ENCODE results near the gene NFYC.

NFYC gene

DNA sequence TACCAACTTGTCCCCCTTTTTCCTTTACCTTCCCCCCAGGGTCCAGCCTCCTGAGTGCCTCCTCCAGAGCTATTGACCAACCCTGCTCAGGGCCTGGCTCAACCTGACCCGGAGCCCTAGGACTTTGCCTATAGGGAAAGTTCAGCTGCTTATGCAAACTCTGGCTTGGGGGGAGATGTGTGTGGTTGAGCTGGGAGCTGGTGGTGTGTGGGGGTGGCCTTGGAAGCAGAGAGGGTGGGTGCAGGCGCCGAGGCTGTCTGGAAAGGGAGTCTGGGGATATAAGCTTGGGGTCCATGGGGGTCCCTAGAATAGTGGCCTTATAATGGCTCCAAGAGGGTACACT is 106.1 kb downstream of the NFYC start:
- no peak for DNase-seq (ENCODE audit: low read depth in 3 of 3)

DNA sequence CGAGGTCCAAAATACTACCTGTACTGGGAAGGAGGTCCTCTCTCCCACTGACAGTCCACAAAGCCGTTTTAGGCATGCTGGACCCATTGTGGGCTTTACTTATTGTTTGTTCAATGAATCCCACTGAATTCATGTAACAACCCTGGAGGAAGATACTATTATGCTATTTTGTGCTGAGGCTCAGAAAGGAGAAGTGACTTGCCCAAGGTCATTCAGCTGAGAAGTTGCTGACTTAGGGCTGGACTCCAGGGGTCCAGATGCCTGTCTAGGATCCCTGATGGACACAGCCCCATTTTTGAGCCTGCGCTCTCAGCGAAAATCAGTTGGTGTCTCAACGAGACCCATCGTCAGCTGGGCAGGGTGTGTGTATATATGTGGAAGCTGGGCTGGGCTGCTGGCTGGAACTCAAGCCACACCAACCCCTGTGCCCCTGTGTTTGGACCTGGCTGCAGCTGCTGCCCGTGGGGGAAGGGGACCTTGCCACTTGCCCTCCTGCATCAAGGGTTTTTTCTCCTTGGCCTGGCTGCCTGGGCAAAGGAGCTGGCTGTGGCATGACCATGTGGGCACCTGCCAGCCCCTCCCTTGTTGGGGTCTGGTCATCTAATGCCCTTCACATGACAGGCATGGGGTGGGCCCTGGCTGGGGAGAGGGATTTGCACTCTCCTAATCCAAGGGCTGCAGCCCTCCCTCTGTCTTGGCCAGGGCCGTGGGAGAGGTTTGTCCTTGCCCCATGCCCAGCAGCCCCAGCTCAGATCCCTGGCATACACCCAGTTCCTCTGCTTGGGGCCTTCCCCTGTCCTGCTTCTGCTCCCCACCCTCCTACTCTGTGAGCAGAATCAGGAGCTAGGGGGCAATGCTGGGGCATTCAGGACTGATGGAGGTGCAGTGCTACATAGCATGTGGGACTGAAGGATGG is 107.1 kb downstream of the NFYC start:
- no peak for DNase-seq (ENCODE audit: low read depth in 3 of 3)

DNA sequence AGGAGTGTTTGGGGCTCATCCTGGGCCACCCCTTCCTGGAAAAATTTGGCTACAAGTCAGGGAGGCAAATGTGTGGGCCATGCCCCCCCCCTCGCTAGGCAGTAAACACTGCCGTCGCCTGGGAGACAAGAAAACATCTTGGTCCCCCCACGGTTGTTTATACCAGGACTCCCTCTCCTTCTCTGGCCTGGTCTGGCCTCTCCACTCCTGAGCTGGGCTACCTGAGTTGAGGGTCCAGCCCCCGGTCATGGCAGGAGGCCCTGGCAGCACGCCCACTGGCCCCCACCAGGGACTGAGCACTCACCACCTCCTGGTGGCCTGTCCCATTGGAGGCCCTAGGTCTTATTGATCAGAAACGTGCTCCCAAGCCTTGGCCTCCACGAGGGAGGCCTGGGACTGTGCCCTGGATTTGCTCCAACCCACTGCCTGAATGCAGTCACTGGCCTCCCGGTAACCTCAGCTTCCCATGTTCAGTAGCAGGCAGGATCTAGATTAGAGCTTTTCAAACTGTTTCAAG is 107.9 kb downstream of the NFYC start:
- no peak for DNase-seq (ENCODE audit: low read depth in 3 of 3)

DNA sequence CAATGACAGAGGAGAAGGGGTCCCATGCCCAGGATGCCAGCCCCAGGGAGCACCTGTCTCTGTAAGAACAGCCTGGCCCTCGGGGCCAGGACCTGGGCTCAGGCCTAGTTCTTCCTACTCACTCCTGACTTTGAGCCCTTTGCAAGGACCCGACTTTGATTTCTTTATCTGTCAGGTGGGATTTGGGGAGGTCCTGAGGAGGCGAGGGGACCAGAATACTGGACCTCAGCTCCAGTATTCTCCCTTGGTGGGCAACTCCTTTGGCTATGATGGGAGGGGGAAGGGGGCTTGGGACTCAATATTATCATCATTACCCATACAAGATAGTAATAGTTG is 110.2 kb downstream of the NFYC start:
- DNase-seq (ENCODE audit: low read depth in 3 of 3): no peak

DNA sequence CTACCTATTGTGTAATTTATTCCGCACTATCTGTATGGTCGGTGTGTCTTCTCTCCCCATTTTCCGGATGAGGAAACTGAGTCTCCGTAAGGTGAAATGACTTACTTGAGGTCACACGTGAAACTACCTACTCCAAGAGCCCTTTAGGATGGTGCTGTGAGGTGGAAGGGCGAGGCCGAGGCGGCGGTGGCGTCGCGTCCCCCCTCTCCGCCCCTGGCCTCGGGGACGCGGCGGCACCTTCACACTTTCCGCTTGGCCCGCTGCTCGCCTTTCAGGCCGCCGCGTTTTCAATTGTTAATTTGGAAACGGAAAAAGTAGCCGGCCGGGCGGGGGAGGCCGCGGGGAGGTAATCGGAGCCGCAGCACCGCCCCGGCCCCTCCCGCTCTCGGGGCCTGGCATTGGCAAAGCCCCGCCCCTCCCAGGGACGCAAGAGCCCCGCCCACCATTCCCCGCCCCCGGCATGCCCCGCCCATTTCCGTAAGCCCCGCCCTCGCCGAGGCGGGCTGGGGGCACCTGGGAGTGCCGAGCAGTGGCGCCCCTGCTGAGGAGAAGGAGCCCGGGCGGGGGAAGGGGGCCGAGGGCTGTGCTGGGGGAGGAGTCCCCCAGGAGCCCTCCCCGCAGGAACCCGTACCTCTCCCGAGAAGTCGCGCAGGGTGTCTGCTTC is 110.7 kb downstream of the NFYC start:
- DNase-seq (ENCODE audit: low read depth in 3 of 3): peak; percentile 67 to 87 (median 74)

DNA sequence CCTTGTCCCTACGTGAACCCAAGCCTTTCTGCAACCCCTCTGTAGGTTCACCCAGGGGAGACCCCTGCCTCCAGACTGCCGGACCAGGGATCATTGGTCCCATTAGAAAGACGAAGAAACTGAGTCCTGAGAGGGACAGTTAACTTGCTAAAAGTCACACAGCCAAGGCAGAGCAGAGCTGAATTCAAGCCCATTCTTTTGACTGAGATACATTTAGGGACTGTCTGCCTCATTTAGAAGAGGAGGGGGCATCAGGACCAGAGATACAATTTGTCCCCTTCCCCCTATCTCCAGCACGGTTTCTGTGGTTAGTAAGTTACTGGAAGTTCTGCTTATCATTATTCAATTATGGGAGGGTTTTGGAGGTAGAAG is 111.2 kb downstream of the NFYC start:
- DNase-seq (ENCODE audit: low read depth in 3 of 3): no peak

DNA sequence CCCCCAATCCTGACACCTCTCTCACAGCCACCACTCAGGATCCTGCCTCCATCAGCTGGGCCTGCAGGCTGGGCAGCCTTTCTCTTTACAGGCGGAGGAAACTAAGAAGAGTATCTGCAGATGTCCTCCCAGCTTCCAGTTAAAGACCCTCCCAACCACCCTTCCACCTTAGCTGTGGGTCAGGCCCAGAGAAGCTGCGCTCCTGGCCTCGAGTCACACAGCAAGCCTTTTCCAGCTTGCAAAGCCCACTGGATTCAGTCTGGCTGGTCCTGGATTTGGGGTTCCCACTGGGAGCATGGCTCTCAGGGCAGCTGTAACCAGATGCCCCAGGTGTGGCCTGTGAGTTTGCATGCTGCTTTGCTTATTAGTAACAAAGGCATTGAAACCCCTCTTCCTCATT is 111.9 kb downstream of the NFYC start:
- DNase-seq (ENCODE audit: low read depth in 3 of 3): no peak

DNA sequence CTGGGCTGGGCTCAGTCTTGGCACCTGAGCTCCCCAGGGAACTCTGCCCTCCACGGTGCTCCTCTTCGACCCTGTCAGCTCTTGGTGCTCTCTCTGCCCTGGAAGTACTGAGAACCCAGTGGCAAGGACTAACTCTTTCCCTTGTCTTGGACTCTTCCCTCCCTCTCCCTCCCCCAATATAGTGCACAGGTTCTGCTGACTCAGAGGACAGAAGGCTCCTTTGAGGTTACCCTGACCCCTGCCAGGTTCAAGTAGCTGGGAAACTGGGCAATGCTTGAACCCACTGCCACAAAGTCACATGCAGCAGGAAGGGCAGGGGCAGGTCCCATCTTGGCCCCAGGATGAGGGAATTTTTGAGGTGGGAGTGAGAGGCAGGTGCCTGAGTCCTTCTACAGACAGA is 112.4 kb downstream of the NFYC start:
- no peak for DNase-seq (ENCODE audit: low read depth in 3 of 3)

DNA sequence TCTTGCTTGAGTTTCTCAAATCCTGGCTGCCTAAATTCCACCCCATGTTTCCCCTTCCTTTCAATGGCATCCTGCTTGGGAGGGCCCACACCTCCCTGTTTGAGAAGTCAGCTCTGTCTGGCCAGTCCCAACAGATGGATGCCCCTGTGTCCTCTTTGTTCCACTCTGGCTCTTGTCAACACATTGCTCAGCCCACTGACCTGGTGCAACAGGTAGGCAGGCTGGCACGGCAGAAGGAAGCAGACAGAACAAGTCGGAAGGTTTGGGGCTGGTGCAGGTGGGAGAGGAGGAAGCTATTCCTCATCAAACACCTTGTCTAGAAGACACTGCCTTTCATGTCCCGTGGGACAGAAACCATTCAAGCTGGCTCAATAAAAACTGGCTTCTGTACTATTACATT is 114.7 kb downstream of the NFYC start:
- no peak for DNase-seq (ENCODE audit: low read depth in 3 of 3)

DNA sequence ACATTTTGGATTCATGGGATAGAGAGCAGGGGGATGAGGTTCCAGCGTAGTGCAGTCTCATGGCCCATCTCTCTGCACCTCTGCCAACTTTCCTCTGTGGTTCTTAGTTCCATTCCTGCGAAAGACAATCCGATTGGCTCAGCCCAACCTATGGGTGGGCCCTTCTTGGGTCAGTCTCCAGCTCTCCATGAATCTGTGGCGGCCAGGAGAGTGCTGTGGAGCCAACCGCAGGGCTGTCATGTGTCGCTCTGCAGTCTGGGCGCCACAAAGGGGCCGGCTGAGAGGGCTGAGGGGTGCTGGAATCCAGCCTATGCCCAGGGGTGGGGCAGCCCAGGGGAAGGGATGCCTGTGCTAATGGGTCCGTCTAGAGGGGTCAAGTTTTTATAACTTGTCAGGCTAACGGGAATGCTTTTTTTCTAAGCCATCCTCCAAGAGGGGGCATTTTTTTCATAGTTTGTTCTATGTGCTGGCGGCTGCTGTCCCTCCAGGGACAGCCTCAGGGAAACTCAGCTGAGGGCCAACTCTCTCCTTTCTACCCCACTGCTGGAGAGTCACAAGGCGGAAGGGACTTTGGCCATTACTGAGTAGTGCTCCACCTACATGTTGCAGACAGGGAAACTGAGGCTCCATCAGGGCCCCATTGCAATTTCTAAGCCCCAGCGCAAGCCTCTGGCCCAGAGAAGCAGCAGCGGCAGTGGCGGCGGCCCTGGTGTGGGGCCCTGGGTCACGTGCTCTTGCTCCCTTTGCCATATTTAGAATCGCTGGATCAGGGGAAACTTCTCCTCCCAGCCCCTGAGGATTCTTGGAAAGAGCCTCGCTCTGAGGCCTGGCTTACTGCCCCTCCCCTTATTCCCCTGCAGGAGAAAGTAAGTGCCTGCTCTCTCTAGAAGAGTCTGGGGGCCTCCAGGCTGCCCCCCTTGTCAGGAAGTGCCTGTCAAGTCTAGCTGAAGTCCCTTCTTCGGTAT is 115.5 kb downstream of the NFYC start:
- DNase-seq (ENCODE audit: low read depth in 3 of 3): no peak

DNA sequence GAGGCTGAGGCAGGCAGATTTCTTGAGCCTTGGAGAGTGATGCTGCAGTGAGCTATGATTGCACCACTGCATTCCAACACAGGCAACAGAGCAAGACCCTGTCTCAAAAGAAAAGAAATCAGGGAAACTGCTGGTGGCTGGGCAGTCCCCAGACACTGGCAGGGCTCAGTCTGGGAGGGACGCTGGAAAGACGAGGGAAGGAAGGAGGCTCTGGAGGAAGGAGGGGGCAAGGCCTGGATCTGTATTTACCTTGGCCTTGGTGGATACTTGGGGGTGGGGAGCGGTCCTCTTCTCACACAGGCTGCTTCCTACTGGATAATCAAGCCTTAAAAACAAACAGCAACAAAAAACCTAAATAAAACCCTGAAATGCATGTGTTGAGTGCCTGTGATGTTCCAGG is 116.5 kb downstream of the NFYC start:
- no peak for DNase-seq (ENCODE audit: low read depth in 3 of 3)

DNA sequence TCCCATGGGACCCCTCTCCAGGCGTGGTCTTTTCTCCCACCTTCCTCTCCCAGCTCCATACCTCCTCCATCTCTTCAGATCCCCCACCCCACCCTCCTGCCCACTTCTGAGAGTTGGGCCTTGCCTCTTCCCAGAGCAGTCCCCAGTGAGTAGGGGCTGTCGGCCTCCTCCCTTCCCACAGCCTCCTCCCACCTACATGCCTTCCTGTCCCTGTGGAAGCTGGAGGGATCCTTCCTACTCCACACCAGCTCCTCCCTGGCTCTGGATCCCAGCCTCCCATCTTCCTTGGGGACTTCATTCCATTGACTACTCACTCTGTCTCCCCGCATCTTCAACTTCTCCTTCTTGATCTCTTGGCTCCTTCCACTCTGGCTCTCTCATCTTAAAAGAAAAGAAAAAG is 116.9 kb downstream of the NFYC start:
- DNase-seq (ENCODE audit: low read depth in 3 of 3): no peak

DNA sequence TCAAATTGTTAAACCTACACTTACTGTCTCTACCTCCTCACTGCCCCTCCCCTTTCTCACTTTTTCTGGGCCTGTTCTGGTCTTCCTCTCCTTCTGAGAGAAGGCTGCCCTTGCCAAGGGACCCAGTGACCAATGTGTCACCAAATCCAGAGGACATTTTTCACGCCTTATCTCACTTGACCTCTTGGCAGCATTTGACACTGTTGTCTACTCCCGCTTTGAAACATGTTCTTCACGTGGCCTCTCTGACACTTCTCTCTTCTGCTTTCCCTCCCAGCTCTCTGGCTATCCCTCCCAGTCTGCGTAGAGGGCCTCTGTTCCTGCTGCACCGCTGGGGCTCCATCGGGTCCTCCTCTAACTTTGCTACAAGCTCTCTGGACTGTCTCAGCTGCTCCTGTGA is 117.4 kb downstream of the NFYC start:
- no peak for DNase-seq (ENCODE audit: low read depth in 3 of 3)

DNA sequence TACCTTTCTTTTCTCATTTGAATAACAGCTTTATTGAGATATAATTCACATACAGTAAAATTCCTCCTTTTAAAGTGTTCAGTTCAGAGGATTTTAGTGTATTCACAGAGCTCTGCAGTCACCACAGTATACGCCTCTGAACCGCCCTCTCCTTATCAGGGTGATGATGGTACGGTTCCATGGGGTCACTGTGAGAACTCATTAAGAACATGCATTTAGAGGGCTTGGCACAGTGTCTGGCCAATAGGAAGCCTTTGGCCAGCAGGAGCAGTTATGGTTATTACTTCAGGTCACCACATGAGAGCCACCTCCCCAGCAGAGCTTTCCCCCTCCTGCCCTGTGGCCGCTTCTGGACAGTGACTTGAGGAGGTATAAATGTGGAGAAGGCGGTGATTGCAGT is 119.4 kb downstream of the NFYC start:
- DNase-seq (ENCODE audit: low read depth in 3 of 3): no peak

DNA sequence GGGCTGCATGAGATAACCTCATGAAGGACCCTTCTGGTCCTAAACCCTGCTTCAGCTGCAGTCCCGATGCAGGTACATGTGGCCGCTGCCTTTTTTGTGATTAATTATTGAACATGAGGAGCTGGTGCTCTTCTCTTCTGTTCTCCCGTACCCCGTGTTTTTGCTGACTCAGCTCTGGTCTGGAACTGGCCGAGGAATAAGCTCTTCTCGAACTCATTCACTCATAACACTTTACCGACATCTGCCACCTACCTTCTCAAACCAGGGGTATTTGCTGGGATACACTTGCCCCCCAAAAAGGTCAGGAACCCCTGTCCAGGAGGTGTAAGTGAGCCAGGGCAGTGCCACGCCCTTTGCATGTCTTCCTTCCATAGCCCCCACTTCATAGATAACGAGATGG is 123.9 kb downstream of the NFYC start:
- DNase-seq (ENCODE audit: low read depth in 3 of 3): no peak

DNA sequence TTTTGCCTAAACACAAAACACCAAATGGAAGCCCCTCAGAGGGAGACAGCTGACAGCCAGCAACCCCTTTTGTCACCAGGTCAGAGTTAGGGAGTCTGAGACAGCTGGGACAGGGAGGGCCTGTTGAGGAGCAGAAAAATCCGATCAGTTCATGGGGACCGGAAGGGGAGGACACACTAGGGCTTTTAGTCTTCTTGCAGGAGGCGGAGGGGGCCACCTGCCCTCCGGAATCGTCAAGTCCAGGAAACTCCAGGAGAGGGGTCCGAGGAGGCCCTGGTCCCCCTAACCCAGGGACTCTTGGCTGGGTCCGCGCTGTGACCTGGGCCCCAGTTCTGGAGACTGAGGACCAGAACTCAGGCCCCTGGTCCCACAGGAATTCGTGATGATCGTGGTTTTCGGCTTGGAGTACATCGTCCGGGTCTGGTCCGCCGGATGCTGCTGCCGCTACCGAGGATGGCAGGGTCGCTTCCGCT is 126.3 kb downstream of the NFYC start:
- no peak for DNase-seq (ENCODE audit: low read depth in 3 of 3)

DNA sequence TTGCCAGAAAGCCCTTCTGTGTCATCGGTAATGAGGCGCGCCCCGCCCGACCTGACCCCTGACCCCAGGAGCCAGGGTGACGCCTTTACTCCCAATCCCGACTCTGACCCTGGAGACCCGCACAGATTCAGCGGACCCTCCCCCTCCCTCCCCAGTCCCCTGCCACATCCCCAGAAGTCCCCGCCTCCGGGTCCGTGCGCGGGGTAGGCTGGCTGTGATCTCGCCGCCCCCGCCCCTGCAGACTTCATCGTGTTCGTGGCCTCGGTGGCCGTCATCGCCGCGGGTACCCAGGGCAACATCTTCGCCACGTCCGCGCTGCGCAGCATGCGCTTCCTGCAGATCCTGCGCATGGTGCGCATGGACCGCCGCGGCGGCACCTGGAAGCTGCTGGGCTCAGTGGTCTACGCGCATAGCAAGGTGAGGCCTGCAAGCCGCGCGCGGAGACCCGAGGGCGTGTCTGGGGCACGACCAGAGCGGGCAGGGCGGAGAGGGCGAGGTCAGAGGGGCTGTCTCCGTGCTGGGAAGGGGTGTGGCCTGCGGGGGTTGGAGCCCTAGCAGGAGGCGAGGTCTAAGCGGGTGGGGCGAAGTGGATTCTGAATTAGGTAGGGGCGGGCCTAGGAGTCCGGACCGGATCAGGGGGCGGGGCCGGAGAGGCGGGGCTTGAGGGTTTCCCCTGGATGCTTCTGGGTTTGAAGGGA is 126.9 kb downstream of the NFYC start:
- peak; percentile 63 to 91 (median 78) for DNase-seq (ENCODE audit: low read depth in 3 of 3)

DNA sequence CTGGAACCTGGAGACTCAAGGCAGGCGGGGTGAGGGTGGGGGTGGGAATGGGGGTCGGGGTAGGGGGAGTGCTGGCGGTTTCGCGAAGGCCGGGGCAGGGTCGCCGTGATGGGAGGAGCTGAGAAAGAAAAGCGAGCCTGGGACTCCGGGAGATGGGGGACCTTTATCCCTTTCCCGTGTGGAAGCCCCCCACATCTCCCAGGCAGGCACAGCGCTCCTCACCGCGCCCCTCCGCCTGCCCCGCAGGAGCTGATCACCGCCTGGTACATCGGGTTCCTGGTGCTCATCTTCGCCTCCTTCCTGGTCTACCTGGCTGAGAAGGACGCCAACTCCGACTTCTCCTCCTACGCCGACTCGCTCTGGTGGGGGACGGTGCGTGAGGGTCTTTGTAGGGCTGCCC is 127.6 kb downstream of the NFYC start:
- DNase-seq (ENCODE audit: low read depth in 3 of 3): no peak

DNA sequence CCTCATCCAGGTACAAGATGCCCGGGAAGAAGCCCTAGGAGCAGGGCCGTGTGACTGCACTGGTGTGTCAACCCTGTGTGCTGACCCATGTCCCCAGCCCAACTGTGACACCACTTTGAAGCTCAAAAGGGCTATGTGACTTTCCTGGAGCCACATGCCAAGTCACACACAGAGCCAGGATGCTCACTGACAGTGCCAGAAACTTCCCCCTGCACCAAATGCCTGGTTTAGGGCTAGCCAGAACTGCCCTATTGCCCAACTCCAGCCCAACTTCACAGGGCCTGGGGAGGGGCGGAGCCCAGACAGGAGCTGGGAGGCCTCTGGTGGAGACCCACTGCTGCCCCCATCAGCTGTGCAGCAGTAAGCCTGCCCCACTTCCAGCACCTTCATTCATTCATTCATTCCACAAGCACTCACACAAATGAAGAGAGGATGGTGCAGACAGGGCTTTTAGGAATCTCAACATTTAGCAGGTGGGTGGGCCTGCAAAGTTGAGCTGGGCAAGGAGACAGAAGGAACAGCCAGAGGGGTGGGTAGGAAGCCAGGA is 128.8 kb downstream of the NFYC start:
- DNase-seq (ENCODE audit: low read depth in 3 of 3): no peak
